GM21717 (cell line): ENCODE measurements around the gene CYP3A5.
"Not testable (repeated sequence)": the region's sequence is repeated elsewhere in the genome, so short reads cannot be mapped to it uniquely, and the experiment has no call there.

Experiments
- ATAC-seq: cut with Tn5 transposase; IDR thresholded peaks from one replicate; pipeline ENCODE4 v1.9.1; 2021; ENCODE audit warnings: mild to moderate bottlenecking, moderate library complexity; ENCODE audit not compliant: unreplicated experiment

The CYP3A5 gene

DNA sequence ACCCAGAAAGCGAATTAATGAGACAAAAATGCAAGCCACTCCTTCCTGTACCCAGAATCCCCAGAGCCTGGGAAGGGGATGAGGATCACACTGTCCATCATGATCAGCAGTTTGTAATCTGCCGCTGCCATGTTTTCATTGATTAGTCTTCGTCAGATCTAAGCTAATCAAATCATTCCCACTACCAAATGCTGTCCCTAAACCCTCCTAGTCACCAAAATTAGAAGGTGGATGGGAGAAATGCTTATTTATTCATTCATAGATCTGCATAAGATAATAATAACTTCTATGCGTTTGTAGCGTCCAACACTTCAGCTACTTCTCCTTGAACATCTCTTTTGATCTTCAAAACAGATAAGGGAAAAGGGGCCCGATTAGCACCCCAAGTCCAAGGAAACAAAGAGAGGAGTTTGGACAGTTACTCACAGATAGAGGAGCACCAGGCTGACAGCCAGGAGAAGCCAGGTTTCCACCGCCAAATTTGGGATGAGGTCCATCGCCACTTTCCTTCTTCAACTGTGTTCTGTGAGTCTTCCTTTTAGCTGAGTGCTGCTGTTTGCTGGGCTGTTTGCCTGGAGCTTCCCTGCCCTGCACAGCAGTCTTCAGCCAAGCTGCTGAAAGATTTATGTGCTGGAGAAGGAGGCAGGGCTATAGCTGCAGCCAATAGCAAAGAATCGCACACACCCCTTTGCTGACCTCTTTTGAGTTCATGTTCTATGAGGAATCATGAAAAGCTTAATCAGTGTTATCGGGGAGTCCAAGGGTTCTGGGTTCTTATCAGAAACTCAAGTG is at the start of gene CYP3A5:
Gene CYP3A5 (minus strand): TSS at position 597 of the 792 bp plus-strand sequence. CDS start 100 bp downstream, at position 497.
- no peak for ATAC-seq

DNA sequence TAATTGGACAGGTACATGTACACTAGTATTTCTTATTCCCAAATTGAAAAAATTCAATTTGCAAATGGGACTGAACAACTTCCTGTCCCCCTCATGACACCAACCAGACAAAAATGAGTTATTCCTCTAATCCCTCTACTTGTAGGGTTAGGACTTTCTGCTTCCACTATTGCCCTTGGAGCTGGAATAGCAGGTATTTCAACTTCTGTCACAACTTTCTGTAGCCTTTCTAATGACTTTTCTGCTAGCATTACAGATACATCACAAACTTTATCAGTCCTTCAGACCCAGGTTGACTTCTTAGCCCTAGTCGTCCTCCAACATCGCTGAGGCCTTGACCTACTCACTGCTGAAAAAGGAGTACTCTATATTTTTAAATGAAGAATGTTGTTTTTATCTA is 48.8 kb upstream of the CYP3A5 start:
- ATAC-seq, result no peak

DNA sequence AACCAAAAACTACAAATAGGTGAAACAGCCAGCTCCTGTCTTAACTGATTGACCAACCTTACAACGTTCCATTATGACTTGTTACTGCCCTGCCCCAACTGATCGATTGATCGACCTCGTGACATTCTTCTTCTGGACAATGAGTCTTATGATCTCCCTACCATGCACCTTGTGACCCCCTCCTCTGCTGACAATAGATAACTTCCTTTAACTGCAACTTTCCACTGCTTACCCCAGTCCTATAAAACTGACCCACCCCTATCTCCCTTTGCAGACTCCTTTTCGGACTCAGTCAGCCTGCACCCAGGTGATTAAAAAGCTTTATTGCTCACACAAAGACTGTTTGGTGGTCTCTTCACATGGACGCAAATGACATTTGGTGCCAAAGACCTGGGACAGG is 43.4 kb upstream of the CYP3A5 start:
- not testable (repeated sequence) for ATAC-seq

DNA sequence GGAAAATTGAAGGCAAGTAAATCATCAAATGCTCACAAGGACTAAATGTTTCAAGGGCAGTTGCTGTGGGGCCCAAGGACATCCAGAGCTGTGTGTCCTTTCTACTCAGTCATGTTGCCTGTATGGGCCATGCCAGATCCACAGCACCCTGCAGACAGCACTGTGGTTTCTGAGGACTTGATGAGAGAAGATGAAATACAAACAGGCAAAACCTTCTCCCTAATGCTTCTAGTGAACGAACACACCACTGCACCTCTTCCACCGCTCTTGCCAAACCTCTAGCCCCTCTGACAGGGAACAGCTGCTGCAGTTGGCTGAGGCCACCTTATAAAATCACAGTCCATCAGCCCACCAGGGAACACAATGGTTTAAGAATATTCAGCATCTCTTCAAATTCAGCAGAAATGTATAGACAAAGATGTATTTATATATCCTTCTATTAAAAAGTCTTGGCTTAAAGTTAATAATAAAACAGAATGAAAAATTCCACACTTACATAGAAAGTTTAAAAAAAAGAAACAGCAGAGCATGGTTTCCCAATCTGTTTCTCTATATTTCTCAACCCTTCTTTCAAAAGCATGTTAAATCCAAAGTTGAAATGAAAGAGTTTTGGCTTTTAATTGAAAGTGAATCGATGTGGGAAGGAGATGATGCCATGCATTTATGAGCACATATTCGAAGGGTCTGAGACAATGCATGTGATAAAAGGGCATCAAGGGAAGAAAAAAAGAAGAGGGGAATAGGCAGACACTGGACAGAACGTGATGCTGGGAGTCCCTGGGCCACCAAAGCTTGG is 41.2 kb upstream of the CYP3A5 start:
- no peak for ATAC-seq

DNA sequence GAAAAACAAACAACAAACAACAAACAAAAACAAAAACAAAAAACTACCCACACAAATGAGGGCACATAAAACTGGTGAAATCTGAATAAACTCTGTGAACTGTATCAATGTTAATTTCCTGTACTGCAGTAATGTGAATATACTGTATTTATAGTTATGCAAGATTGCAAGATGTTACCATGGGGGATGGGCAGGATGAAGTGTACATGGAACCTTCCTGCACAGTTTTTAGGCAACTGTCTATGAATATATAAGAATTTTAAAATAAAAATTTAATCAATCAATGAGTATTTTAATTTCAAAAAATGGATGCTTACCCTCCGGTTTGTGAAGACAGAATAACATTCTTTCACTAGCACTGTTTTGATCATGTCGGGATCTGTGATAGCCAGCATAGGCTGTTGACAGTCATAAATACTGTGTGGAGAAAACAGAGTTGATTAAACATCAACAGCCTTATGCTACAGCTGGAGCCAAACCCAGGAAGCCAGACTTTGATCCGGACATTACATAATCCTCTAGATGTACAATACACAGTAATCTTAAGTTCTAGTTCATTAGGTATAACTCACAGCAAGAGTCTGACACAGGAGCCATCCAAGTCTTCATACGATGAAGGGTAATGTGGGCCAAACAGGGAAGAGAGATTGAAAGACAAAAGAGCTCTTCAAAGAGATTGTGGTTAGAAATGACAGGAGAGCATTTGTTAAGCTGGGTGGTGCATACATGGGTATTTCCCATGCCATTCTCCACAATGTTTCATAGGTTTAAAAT is 40.4 kb upstream of the CYP3A5 start:
- ATAC-seq, result no peak

DNA sequence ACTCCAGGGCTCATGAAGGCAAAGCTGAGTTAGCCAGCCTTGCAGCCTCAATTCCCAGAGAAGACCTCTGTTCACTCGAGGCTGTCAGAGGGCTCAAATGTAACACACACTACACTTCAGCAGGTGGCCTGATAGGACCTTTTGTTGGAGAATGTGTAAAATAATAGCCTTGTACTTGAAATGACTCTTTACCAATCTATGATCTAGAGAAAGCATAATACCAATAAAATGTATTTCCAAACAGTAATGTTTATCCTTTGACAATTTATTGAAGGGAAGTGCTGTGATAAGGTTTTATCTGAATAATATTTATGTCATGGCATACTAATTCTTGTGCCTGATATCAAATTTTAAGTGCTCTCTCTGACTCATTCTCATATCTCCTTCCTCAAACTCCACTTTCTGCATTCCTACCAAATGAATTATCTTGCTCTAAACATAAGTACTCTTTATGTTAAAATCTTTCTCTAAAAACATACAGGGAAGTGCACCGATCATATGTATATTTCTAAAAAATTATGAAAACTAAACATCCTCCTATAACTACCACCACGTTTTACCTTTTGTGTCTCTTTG is 34.3 kb upstream of the CYP3A5 start:
- no peak for ATAC-seq

DNA sequence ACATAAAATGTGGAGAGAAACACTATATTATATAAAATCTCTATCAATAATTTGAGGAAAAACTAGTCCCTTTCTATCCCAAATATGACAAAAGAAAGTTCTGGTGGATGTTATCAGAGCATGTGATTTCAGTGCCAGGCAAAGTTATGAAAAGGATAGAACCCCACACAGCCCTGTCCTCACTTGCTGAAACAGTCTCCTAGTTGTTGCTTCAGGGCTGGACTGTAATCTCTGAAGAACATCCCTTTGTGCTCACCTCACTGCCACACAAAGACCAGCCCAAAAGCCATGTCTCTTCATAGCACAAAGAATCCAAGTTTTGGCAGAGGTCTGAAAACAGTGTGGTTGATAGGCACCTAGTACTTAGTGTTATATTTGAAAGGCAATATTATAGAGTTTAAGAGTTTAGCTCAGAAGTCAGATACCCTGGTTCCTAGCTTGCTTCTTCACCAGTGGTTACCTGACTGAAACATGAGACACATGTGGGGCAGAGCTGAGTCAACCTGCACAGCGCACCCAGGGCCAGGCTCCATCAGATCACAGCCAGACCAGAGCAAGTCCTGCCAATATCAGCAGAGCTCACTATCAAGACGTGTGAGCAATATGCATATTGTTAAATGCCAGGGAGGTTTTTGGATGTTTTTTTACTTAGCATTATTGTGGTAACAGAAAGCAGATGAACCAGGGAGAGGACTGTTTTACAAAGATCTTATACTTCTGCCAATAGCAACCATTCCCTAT is 30.2 kb upstream of the CYP3A5 start:
- ATAC-seq, result no peak

DNA sequence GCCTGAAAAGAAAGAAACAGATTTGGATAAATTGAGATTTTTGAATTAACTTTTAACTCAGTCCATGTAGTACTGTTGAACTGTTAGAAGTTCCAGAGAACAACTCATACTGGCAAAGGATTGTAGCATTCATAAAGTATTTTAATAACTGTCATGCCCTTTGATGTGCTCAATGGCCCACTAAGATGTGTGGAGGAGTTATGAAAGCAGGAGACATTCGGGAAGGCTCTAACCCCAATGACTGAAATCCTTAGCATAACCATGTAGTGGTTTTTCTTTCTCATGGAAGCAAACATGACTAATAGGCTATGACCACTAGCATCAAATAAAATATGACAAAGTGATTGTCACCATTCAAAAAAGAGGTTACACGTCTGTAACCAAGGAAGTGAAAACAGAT is 29.5 kb upstream of the CYP3A5 start:
- ATAC-seq, result no peak

DNA sequence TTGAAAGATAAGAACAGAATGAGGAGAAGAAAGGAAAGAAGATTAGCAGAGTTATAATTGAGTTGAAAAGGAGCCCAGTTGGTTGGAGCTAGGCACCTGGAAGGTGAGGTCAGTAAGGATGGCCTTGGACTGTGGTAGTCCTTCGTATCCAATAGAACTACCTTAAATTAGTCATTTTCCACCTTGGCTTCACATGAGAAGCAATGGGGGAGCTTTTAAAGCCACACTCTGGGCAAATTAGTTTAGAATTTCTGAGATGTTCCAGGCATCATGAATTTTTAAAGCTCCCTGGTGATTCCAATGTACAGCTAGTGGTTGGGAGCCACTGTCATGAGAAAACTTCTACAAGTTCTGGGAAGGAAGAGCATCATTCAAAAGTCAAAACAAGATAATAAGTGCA is 27.3 kb upstream of the CYP3A5 start:
- ATAC-seq, result no peak

DNA sequence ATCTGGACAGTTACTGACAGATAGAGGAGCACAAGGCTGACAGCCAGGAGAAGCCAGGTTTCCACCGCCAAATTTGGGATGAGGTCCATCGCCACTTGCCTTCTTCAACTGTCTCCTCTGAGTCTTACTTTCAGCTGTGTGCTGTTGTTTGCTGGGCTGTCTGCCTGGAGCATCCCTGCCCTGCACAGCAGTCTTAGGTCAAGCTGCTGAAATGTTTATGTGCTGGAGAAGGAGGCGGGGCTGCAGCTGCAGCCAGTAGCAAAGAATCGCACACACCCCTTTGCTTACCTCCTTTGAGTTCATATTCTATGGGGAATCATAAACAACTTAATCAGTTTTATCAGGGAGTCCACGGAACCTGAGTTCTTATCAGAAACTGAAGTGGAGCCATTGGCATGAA is 20.1 kb upstream of the CYP3A5 start:
- ATAC-seq, result no peak

DNA sequence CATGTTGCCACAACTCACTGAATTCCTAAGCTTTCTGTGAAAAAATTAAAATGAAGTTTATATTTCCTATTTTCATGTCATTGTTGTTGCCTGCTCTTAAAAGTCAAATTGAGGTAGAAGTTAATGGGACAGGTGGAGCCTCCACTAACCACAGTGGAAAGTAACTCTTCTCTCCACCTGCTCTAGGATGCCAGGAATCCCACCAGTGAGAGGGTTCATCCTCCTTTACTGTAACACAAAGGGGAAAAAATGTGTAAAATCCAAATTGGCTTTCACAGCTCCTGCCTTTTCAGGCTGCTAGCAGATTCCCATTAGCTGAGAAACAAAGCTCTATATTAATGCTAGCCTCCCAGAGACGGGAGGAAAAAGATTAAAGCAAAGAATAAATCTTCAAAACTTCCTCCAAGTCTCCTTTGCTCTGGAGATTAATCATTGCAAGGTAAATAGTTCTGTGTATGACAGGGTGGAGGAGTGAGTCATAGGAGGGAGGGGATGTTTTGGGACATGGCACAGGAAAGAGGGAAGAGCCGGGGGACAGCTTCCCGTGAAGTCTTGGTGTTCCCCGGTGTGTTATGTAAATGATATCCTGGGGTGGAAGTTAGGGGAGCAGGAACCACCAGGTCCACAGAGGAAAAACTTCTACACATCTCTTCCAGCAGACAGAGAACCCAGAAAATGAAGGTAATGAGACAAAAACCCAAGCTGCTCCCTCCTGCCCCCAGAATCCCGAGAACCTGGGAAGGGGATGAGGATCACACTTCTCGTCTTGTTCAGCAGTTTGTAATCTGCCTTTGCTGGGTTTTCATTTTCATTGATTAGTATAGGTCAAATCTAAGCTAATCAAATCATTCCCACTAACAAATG is 19.3 kb upstream of the CYP3A5 start:
- ATAC-seq, result not testable (repeated sequence)

DNA sequence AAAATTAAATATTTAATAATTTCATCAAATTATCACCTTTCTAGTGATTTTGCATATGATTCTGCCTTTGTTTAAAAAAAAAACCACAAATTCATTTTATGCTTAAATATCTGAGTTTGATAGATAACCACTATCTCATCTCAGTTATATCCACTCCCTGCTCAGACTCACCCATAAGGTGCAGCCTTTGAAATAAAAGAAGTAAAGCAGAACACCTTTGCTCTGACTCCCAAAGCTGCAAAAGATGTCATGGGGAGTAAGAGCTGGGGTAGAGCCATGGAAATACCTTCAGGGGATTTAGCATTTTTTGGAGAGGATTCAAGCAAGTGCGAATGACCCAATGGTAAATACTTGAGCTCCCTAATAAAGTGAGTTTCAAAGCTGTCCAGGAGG is 15.1 kb upstream of the CYP3A5 start:
- ATAC-seq, result no peak

DNA sequence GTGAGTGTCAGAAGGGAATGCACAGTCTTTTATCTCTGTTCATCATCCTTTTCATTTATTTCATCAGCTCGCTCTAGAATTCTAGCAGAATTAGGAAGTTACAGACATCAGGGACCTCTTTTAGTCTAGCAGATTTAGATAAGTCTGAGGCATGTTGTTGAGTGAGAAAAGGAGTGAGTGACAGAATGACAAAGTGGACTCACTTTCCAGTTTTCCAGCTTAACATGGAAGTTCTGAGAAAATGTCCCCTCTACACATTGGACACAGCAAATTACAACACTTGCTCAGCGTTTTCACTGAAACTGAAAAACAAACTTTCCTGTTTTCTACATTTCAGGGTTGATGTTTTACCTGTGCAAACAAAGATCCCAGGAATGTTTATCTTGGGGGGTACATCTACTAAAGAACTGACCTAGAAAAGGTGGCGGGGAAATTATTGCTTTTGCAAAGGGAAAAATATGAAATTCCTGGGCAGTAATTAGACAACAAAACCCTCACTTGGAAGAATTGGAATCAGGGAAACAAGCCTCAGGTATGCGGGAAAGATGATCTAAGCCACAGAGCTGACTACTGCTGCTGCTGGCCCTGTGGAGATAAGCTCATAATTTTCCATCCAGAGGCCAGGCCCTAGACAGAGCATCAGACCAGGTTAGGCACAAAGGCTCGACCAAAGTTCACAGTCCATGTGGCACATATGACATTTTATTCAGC is 14.6 kb upstream of the CYP3A5 start:
- no peak for ATAC-seq

DNA sequence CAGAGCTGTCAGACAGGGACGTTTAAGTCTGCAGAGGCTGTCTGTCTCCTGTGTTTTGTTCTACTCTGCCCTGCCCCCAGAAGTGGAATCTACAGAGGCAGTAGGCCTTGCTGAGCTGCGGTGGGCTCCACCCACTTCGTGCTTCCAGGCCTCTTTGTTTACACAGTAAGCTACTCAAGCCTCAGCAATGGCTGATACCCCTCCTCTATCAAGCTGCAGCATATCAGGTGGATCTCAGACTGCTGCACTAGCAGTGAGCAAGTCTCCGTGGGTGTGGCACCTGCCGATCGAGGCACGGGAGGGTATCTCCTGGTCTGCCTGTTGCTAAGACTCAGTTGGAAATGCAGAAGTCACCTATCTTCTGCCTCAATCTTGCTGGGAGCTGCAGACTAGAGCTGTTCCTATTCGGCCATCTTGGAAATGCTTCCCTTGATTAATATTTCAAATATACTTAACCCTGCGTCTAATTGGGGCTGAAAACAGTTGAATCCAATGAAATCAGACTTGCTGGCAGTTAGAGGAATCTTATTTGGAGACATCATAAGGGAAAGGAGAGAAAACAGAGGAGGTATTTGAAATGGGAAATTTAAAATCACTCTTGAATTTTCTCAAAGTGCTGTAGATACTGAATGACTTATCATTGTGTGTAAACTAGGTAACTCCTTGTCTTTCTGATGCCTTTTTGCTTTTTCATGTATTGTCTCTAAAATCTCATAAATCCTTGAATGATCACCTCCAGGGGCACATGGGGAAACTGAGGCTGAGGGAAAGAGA is 13.8 kb upstream of the CYP3A5 start:
- no peak for ATAC-seq

DNA sequence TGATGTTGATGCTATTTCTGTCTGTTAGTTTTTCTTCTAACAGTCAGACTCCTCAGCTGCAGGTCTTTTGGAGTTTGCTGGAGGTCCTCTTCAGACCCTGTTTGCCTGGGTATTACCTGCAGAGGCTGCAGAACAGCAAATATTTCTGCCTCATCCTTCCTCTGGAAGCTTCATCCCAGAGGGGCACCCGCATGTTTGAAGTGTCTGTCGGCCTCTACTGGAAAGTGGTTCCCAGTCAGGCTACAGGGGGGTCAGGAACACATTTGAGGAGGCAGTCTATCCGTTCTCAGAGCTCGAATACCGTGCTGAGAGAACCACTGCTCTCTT is 13.3 kb upstream of the CYP3A5 start:
- ATAC-seq, result no peak

DNA sequence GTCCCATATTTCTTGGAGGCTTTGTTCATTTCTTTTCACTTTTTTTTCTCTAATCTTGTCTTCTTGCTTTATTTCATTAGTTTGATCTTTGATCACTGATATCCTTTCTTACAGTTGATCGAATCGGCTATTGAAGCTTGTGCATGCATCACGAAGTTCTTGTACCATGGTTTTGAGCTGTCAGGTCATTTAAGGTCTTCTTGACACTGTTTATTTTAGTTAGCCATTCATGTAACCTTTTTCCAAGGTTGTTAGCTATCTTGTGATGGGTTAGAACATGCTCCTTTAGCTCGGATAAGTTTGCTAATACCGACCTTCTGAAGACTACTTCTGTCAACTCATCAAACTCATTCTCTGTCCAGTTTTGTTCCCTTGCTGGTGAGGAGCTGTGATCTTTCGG is 12.8 kb upstream of the CYP3A5 start:
- ATAC-seq, result not testable (repeated sequence)

DNA sequence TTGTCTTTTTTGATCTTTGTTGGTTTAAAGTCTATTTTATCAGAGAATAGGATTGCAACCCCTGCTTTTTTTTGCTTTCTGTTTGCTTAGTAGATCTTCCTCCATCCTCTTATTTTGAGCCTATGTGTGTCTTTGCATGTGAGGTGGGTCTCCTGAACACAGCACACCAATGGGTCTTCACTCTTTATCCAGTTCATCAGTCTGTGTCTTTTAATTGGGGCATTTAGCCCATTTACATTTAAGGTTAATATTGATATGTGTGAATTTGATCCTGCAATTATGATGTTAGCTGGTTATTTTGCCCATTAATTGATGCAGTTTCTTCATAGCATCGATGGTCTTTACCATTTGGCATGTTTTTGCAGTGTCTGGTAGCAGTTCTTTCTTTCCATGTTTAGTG is 11.9 kb upstream of the CYP3A5 start:
- ATAC-seq, result not testable (repeated sequence)

DNA sequence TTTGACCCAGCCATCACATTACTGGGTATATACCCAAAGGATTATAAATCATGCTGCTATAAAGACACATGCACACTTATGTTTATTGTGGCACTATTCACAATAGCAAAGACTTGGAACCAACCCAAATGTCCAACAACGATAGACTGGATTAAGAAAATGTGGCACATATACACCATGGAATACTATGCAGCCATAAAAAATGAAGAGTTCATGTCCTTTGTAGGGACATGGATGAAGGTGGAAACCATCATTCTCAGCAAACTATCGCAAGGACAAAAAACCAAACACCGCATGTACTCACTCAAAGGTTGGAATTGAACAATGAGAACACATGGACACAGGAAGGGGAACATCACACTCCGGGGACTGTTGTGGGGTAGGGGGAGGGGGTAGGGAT is 11.1 kb upstream of the CYP3A5 start:
- not testable (repeated sequence) for ATAC-seq
